ENCODE data around the gene CEND1. TPM values are rescaled to one million over a fixed set of nuclear protein-coding genes. Genes with fewer than 3 reads are reported as not detected.
A peak's percentile ranks its signal among the peaks of the same experiment; 100 is the strongest.

The CEND1 gene
- polyA plus RNA-seq, 1 of the 3 experiments (the other 2 are of a cell fraction), result 3.6 TPM

GRCh38 chr11:813456-814096, 23.7 kb upstream of the CEND1 start:
- POLR2A ChIA-PET, result no interaction called here
- 85% methylated on average over 3 of the region's 9 CpGs for WGBS (ENCODE audit: low lambda C conversion rate)
- CTCF ChIA-PET, result no interaction called here

GRCh38 chr11:813072-813455, 23.2 kb upstream of the CEND1 start:
- WGBS (ENCODE audit: low lambda C conversion rate), result 88% methylated on average over 4 of the region's 6 CpGs
- no peaks in the 10 kb centered on the region for H3K9me2 ChIP-seq
- no peak overlapping the region for H3K27ac ChIP-seq (ENCODE audit: low read depth in 2 of 2, low read length in 1 of 2)
- peaks cover 44% of the 10 kb centered on the region for H3K79me2 ChIP-seq (ENCODE audit: insufficient read depth)
- no peak overlapping the region for H3K4me3 ChIP-seq (ENCODE audit: low read depth in 2 of 2, low read length in 1 of 2)
- peaks cover 27 to 28% of the 10 kb centered on the region in 2 experiments for H3K36me3 ChIP-seq (replicated peaks in 1 of 2; ENCODE audit: control insufficient read depth in 1 of 2, insufficient read depth in 2 of 2, low read length in 1 of 2)
- peaks cover 6 to 19% of the 10 kb centered on the region in 2 experiments; a peak in 2 of 4 replicates for H3K4me1 ChIP-seq (ENCODE audit: control insufficient read depth in 1 of 2, insufficient read depth in 2 of 2, low read depth in 1 of 2, low read length in 1 of 2)
- peaks cover 30% of the 10 kb centered on the region for H4K20me1 ChIP-seq (ENCODE audit: insufficient read depth)
- H3K9me3 ChIP-seq, result no peaks in the 10 kb centered on the region
- H2AFZ ChIP-seq (ENCODE audit: low read depth), result no peak overlapping the region
- ChIA-PET POLR2A (no interaction called here), CTCF (interaction anchor here (1.1 kb wide), 1 partner anchor 86 kb away, joined by 3 read pairs; no protein-coding TSS in a partner anchor)
- peaks cover 37% of the 10 kb centered on the region for H3F3A ChIP-seq (replicated peaks; ENCODE audit: insufficient read depth)
- H3K4me2 ChIP-seq, result no peak overlapping the region
- no peak for TF ChIP-seq PBX3 (IDR thresholded peaks at IDR 0.05)
- TF ChIP-seq TAF1 (IDR thresholded peaks at IDR 0.05; ENCODE audit: borderline replicate concordance, low read depth, low read length), result no peak
- no peak for TF ChIP-seq MEF2A (IDR thresholded peaks at IDR 0.05; ENCODE audit: borderline replicate concordance, low read depth)
- no peak for TF ChIP-seq USF2 (IDR thresholded peaks at IDR 0.05; ENCODE audit: borderline replicate concordance, low read depth, low read length)
- TF ChIP-seq SMC3 (IDR thresholded peaks at IDR 0.05; ENCODE audit: low read depth, low read length), result no peak
- no peak for TF ChIP-seq ZBTB33 (IDR thresholded peaks at IDR 0.05; ENCODE audit: borderline replicate concordance, low read depth)
- no peak overlapping the region for H3K9ac ChIP-seq
- H3K27me3 ChIP-seq (ENCODE audit: insufficient read depth), result no peaks in the 10 kb centered on the region
- no peak for DNase-seq

More at GRCh38 chr11:813456-814096, 23.7 kb upstream of the CEND1 start:
- peaks cover 30% of the 10 kb centered on the region for H4K20me1 ChIP-seq (ENCODE audit: insufficient read depth)
- H3K4me2 ChIP-seq, result no peak overlapping the region
- H3F3A ChIP-seq (replicated peaks; ENCODE audit: insufficient read depth), result peaks cover 34% of the 10 kb centered on the region
- H3K9me2 ChIP-seq, result no peaks in the 10 kb centered on the region
- peaks cover 39% of the 10 kb centered on the region for H3K79me2 ChIP-seq (ENCODE audit: insufficient read depth)
- no peak for DNase-seq
- no peak overlapping the region for H3K4me3 ChIP-seq (ENCODE audit: low read depth in 2 of 2, low read length in 1 of 2)
- no peaks in the 10 kb centered on the region for H3K9me3 ChIP-seq
- TF ChIP-seq RXRA (IDR thresholded peaks at IDR 0.05; ENCODE audit: borderline replicate concordance, low read depth) (no peak), POLR2AphosphoS5 (IDR thresholded peaks at IDR 0.05; ENCODE audit: low read depth, low read length) (no peak; the same call in 1 of the 2 replicates), SIN3A (IDR thresholded peaks at IDR 0.05; ENCODE audit: borderline replicate concordance, low read depth, low read length) (peak; percentile 36; the same call in 1 of the 2 replicates), YY1 (IDR thresholded peaks at IDR 0.05; ENCODE audit: low read depth) (no peak)
- no peak overlapping the region for H3K27ac ChIP-seq (ENCODE audit: low read depth in 2 of 2, low read length in 1 of 2)
- H2AFZ ChIP-seq (ENCODE audit: low read depth), result no peak overlapping the region
- no peaks in the 10 kb centered on the region for H3K27me3 ChIP-seq (ENCODE audit: insufficient read depth)
- no peak overlapping the region for H3K9ac ChIP-seq
- H3K36me3 ChIP-seq (replicated peaks in 1 of 2; ENCODE audit: control insufficient read depth in 1 of 2, insufficient read depth in 2 of 2, low read length in 1 of 2), result peaks cover 27 to 28% of the 10 kb centered on the region in 2 experiments
- peaks cover under 1 to 21% of the 10 kb centered on the region in 2 experiments; a peak in 2 of 4 replicates for H3K4me1 ChIP-seq (ENCODE audit: control insufficient read depth in 1 of 2, insufficient read depth in 2 of 2, low read depth in 1 of 2, low read length in 1 of 2)
